ENCODE data around the gene DNAJC6.

DNA sequence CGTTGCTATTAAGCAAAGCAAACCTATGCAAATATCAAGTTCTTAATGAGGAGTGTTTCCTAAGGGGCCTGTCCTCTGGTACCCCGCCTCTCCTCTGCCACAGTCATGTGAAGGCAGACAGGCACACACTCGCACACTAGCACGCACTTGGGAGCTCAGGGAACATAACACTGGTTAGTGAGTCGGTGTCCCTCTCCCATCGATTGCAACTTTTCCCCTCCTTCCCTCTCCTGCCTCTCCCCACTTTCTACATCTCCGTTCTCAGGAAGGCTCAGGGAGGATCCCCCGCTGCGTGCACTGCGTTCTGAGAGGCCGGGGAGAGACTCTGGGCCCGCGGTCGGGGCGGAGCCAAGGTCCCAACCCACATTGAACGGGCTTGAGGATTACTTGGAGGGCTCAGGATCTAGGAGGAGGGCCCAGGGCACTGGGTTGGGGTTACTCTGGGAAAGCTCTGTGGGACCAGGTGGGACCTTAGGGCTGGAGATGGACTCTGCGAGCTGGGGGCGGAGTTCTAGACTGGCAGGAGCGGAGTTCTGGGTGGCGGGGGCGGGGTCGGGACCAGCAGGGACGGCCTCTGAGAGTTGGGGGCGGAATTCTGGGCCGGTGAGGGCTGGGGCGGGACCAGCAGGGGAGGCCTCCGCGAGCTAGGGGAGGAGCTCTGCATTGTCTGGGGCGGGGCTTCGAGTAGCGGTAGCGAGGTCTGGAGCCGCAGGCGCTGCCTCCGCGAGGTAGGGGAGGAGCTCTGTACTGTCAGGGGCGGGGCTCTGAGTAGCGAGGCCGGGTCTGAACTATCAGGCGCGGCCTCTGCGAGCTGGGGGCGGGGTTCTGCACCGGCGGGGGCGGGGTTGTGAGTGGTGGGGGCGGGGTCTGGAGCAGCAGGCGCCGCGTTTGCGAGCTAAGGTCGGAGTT, 110.6 kb downstream of the DNAJC6 start:
- TF ChIP-seq, protein P1, sequence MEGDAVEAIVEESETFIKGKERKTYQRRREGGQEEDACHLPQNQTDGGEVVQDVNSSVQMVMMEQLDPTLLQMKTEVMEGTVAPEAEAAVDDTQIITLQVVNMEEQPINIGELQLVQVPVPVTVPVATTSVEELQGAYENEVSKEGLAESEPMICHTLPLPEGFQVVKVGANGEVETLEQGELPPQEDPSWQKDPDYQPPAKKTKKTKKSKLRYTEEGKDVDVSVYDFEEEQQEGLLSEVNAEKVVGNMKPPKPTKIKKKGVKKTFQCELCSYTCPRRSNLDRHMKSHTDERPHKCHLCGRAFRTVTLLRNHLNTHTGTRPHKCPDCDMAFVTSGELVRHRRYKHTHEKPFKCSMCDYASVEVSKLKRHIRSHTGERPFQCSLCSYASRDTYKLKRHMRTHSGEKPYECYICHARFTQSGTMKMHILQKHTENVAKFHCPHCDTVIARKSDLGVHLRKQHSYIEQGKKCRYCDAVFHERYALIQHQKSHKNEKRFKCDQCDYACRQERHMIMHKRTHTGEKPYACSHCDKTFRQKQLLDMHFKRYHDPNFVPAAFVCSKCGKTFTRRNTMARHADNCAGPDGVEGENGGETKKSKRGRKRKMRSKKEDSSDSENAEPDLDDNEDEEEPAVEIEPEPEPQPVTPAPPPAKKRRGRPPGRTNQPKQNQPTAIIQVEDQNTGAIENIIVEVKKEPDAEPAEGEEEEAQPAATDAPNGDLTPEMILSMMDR (conservative IDR thresholded peaks at IDR 0.05), result no peak
- no peak for TF ChIP-seq ZFX (IDR thresholded peaks at IDR 0.05)
